Measurements from ENCODE around the gene TSC2. TPM values are rescaled to one million over a fixed set of nuclear protein-coding genes. Genes with fewer than 3 reads are reported as not detected.

The TSC2 gene
- polyA plus RNA-seq, 1 donor from 2014 or later, result 69.2 TPM

- no peak overlapping the region for H3K9ac ChIP-seq (ENCODE audit: low read length)
- H3F3A ChIP-seq (ENCODE audit: insufficient read depth, low read length, poor library complexity, severe bottlenecking), result no peaks in the 10 kb centered on the region
- TF ChIP-seq MXI1 (conservative IDR thresholded peaks at IDR 0.05; ENCODE audit: poor library complexity, severe bottlenecking) (no peak), TAF1 (IDR thresholded peaks at IDR 0.05; ENCODE audit: low read depth) (no peak), SMC3 (conservative IDR thresholded peaks at IDR 0.05; ENCODE audit: poor library complexity) (no peak), REST (IDR thresholded peaks at IDR 0.05; ENCODE audit: borderline replicate concordance) (no peak), EZH2 (IDR thresholded peaks at IDR 0.05; ENCODE audit: borderline replicate concordance, insufficient read depth, low read length, poor library complexity, severe bottlenecking) (no peak), POLR2AphosphoS5 (IDR thresholded peaks at IDR 0.05) (no peak), EP300 (conservative IDR thresholded peaks at IDR 0.05; ENCODE audit: poor library complexity, severe bottlenecking) (no peak), RAD21 (conservative IDR thresholded peaks at IDR 0.05) (no peak), CTCF (IDR thresholded peaks at IDR 0.05; ENCODE audit: poor library complexity, severe bottlenecking) (no peak)
- no peaks in the 10 kb centered on the region for H3K9me3 ChIP-seq (ENCODE audit: low read length)
- H3K36me3 ChIP-seq (ENCODE audit: insufficient read depth, low read length), result no peaks in the 10 kb centered on the region
- H3K4me2 ChIP-seq (ENCODE audit: low read length), result no peak overlapping the region
- no peaks in the 10 kb centered on the region for H4K20me1 ChIP-seq (ENCODE audit: insufficient read depth)
- H2AFZ ChIP-seq (ENCODE audit: low read depth, low read length), result no peak overlapping the region
- H3K79me2 ChIP-seq (replicated peaks; ENCODE audit: insufficient read depth, low read length), result no peaks in the 10 kb centered on the region
- no peaks in the 10 kb centered on the region for H3K27me3 ChIP-seq (ENCODE audit: insufficient read depth, low read depth, low read length)
- H3K9me2 ChIP-seq (ENCODE audit: insufficient read depth, low read length), result no peaks in the 10 kb centered on the region
- H3K4me3 ChIP-seq (ENCODE audit: low read length), result no peak overlapping the region
- no peak overlapping the region for H3K27ac ChIP-seq (ENCODE audit: low read length)
These were observed 48.7 kb upstream of the TSC2 start for GRCh38 chr16:1998852-1999801.

- no peaks in the 10 kb centered on the region for H4K20me1 ChIP-seq (ENCODE audit: insufficient read depth)
- no peaks in the 10 kb centered on the region for H3K9me2 ChIP-seq (ENCODE audit: insufficient read depth, low read length)
- H3K27ac ChIP-seq (ENCODE audit: low read length), result no peak overlapping the region
- H3K9ac ChIP-seq (ENCODE audit: low read length), result no peak overlapping the region
- H3K36me3 ChIP-seq (ENCODE audit: insufficient read depth, low read length), result no peaks in the 10 kb centered on the region
- no peak overlapping the region for H3K4me3 ChIP-seq (ENCODE audit: low read length)
- H2AFZ ChIP-seq (ENCODE audit: low read depth, low read length), result no peak overlapping the region
- H3K79me2 ChIP-seq (replicated peaks; ENCODE audit: insufficient read depth, low read length), result no peaks in the 10 kb centered on the region
- no peak overlapping the region for H3K4me2 ChIP-seq (ENCODE audit: low read length)
- no peaks in the 10 kb centered on the region for H3F3A ChIP-seq (ENCODE audit: insufficient read depth, low read length, poor library complexity, severe bottlenecking)
- no peaks in the 10 kb centered on the region for H3K9me3 ChIP-seq (ENCODE audit: low read length)
- H3K27me3 ChIP-seq (ENCODE audit: insufficient read depth, low read depth, low read length), result no peaks in the 10 kb centered on the region
- TF ChIP-seq EP300 (conservative IDR thresholded peaks at IDR 0.05; ENCODE audit: poor library complexity, severe bottlenecking) (no peak), SMC3 (conservative IDR thresholded peaks at IDR 0.05; ENCODE audit: poor library complexity) (no peak), REST (IDR thresholded peaks at IDR 0.05; ENCODE audit: borderline replicate concordance) (no peak), TAF1 (IDR thresholded peaks at IDR 0.05; ENCODE audit: low read depth) (no peak), RAD21 (conservative IDR thresholded peaks at IDR 0.05) (no peak), EZH2 (IDR thresholded peaks at IDR 0.05; ENCODE audit: borderline replicate concordance, insufficient read depth, low read length, poor library complexity, severe bottlenecking) (no peak), POLR2AphosphoS5 (IDR thresholded peaks at IDR 0.05) (no peak), CTCF (IDR thresholded peaks at IDR 0.05; ENCODE audit: poor library complexity, severe bottlenecking) (no peak), MXI1 (conservative IDR thresholded peaks at IDR 0.05; ENCODE audit: poor library complexity, severe bottlenecking) (no peak)
These were observed 47.8 kb upstream of the TSC2 start for GRCh38 chr16:1999866-2000514.
